DMS53 treated with DMSO at 0.1 percent for 48 hours (cell line): ENCODE data around the gene UPF1.

Experiments
- DNase-seq: peaks from one replicate; lab custom pipeline; 2025; ENCODE audit not compliant: unreplicated experiment; lab: John Stamatoyannopoulos, UW

Gene UPF1

DNA sequence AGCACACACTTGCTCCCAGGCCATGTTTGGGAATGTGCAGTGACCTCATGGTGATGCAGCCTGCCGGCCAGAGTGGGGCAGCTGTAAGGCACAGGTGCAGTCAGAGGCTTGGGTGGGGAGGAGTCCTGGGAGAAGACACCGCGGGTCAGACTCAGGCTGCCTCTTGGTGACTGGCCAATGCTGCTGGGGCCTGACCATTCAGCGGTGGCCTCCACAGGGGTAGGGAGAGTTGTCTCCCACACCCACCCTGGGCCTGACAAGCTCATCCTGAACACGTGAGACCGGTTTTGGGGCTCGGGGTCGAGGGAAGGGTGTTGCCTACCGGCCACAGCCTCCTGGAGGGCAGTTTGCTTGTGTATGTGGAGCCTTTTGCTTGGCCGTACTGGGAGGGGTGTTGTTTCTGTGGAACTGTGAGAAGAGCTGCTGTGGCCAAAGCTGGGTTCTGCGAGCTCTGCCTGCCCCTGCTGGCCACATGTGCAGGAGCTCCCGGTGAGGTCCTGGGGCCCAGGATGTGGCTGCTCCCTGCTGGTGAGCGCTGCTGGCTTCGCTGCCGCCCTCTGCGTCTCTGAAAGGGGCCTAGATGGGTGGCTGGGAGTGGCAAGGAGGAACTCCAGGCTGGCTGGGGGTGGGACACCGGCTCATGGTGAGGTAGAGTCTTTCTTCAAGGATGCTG is 22.1 kb downstream of the UPF1 start:
- DNase-seq: no peak

DNA sequence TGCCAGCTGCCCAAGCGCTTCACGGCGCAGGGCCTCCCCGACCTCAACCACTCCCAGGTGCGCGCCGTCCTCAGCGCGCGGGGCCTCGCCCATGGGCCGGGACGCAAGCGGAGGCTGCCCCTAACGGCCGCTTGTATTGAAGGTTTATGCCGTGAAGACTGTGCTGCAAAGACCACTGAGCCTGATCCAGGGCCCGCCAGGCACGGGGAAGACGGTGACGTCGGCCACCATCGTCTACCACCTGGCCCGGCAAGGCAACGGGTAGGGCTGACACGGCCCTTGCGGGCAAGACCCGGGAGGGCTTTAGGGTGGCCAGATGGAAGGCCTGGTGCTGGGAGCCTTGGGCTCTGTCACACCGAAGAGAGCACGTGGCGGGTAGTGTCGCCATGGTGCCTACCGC is 23.2 kb downstream of the UPF1 start:
- no peak for DNase-seq

DNA sequence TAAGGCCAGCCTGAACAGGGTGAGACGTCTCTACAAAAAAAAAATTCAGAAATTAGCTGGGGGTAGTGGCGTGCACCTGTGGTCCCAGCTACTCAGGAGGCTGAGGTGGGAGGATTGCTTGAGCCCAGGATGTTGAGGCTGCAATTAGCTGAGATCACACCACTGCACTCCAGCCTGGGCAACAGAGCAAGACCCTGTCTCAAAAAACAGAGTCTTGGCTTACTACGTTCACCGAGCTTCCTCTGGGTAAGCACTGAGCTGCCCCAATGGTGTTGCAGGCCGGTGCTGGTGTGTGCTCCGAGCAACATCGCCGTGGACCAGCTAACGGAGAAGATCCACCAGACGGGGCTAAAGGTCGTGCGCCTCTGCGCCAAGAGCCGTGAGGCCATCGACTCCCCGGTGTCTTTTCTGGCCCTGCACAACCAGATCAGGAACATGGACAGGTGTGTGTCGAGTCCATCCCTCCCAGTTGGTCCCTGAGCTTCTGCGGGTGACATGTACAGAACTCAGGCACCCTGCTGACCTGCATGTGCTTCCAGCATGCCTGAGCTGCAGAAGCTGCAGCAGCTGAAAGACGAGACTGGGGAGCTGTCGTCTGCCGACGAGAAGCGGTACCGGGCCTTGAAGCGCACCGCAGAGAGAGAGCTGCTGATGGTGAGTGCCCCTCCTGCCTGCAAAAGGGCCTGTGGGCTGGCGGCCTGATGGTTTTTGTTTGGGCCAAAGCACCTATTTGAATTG is 24.1 kb downstream of the UPF1 start:
- DNase-seq: no peak

DNA sequence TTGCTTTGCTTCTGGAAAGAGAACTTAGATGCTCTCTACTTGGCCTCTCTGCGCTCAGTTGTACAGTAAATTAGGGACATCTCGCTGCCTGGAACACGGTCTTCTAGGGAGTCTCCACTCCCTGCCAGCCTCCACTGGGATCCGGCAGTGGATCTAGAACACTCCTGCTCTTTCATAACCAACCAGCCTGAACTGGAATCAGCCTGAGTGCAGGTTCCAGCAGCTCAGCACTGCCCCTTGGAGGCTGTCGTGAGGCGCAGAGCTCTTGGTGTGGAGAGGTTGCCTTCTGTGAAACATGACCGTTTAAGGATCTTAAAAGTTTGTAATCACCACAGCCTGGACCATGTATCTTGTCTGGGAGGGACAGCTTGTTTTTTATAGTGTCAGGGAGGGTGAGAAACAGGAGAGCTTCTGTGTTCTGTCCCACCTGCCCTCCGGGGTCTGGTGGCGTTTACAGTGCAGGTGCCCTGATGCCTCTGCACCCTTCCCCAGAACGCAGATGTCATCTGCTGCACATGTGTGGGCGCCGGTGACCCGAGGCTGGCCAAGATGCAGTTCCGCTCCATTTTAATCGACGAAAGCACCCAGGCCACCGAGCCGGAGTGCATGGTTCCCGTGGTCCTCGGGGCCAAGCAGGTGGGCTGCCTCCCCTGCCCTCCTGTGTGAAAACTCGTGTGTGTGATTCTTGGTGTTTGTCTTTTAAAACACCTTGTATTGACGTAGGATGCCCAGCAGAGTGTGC is 24.8 kb downstream of the UPF1 start:
- DNase-seq: no peak

DNA sequence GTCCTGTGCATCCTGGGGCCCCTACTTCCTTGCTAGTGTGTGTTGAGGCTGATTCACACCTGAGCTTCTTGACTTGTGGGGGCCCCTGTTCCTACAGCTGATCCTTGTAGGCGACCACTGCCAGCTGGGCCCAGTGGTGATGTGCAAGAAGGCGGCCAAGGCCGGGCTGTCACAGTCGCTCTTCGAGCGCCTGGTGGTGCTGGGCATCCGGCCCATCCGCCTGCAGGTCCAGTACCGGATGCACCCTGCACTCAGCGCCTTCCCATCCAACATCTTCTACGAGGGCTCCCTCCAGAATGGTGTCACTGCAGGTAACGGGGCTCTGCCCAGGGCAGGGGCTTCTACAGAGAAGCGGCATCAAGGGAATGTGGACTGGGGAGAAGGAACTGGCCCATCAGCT is 25.5 kb downstream of the UPF1 start:
- no peak for DNase-seq

DNA sequence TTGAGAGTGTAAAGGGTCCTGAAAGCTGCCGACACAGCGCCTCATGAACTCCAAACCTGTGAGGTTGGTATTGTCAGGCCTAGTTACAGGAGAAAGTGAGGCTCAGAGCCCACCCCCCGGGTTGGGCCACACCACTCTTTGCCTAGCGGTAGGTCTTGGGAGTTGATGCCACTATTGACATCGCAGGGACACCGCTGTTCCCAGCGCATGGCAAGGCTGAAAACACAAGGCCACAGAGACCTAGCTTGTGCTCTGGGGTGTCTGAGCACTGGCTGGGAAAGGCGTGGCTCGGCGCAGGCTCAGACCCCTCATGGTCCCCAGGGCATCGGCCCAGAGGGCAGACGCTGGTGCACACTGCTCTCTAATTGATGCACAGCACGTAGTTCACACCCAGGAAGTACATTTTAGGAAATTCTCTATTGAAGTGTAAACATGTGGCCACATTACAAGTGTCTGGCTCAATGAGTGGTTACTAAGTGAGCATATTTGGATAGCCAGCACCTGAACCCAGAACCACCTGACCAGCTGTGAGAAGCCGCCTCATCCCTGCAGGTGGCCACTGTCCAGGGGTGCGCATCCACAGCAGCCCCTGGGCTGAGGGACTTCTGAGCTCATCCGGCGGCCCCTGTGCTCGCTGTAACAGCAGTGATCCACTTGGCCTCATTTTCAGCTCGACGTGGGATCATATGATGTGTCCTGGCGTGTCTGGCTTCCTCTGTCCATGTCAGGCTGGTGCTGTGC is 27.3 kb downstream of the UPF1 start:
- no peak for DNase-seq

DNA sequence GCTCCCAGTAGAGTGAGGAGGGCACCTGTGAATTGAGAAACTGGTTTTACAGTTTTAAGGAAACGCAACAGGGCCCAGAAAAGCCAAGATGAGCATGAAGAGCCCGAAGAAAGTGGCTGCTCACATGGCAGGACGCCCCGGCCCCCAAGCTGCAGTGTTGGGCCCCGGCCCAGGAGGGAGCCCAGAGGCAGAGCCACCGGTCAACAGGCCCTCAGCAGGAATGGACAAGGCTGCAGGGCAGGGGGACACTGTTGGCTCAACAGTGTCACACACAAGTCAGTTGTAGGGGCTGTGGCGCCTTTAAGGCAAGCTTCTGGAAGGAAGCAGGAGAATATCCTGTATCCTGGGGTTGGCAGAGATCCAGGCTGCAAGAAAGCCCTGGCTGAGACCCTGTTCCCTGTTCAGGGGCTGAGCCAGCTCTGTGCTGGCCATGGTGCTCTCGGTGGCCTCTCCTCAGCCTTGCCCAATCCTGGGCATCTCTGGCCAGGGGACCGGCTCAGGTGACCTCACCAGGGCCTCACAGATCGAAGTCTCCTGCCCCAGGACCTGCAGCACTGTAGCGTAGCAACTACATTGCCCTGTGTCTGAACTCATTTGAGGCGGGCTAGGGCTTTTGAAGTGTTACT is 28.0 kb downstream of the UPF1 start:
- no peak for DNase-seq

DNA sequence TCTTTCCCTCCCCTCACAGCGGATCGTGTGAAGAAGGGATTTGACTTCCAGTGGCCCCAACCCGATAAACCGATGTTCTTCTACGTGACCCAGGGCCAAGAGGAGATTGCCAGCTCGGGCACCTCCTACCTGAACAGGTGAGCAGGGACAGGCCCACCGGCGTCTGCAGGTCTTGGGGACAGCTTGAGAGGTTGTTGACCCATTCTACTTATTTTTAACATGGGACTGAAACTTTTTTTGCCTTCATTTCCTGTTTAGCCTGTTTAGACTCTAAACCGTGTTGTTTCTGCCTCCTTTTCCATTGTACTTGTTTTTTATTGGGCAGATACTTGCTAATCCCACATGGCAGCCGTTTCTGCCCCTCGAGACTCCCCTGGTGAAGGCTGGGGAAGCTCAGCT is 28.5 kb downstream of the UPF1 start:
- DNase-seq: no peak

DNA sequence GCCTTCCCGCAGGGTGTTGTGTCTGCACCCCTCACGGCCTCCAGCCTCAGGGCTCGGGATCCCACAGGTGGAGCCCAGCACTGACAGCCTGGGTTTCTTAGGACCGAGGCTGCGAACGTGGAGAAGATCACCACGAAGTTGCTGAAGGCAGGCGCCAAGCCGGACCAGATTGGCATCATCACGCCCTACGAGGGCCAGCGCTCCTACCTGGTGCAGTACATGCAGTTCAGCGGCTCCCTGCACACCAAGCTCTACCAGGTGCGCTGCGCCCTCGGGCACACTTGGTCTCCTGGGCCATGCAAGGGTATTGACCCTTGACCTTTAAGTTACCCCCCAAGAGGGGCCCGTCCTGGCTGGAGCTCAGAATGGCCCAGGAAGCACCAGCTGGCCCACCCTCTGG is 29.0 kb downstream of the UPF1 start:
- DNase-seq: no peak

DNA sequence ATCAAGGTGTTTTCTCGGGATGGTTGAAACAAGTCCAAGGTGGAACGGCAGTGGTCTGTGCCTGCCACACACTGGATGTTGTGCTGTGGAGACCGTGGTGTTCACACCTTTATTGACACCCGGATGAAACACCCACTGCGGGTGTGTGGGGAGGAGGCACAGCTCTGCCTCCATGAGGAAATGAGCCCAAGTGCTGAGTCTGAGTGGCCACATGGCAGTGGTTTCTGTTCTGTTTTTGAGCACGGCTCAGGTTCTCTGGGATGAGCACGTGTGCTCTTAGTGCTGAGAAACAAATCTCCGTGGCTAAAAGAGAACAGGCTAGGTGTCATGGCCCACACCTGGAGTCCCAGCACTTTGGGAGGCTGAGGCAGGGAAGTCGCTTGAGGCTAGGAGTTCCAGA is 29.5 kb downstream of the UPF1 start:
- DNase-seq: no peak

DNA sequence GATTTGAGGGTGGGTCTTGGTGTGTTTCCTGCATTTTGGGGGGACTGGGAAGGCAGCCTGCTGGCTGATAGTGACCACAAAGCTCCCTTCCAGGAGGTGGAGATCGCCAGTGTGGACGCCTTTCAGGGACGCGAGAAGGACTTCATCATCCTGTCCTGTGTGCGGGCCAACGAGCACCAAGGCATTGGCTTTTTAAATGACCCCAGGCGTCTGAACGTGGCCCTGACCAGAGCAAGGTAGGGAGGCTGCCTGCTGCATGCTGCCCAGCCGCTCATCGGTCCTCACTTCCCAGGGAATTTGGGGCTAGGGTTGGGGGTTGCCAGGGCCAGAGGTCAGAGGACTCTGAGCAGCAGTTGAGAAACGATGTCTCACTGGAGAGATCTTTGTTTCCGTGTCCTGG is 30.2 kb downstream of the UPF1 start:
- no peak for DNase-seq

DNA sequence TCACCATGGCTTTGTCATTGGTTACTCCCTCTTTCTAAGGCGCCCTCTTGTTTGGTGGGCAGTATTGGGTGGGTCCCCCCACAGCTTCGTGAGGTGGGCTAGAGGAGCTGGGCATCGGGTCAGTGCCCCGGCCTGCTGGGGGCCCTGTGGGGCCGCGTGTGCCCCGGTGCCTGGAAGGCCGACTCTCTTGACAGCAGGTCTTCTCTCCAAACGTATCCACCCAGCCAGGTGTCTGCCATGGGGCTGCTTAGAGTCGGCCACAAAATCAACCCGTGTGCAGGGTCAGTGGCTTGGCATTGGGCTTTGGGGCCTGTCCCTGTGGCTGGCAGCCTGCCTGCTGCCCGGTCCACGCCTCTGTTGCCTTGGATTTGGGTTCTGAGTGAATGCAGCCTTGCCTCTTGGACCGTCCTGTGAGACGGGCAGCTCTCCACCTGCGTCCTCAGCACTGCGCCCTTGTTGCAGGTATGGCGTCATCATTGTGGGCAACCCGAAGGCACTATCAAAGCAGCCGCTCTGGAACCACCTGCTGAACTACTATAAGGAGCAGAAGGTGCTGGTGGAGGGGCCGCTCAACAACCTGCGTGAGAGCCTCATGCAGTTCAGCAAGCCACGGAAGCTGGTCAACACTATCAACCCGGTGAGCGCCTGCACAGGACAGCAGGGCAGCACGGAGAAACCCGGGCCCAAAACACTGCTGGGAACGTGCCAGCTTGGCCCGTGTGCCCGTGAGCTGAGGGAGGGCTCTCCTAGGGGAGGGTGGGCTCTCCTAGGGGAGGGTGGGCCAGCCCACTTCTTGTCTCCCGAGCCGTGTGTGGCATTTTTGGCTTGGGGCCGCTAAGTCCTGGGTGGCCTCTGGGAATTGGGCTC is 31.4 kb downstream of the UPF1 start:
- no peak for DNase-seq

DNA sequence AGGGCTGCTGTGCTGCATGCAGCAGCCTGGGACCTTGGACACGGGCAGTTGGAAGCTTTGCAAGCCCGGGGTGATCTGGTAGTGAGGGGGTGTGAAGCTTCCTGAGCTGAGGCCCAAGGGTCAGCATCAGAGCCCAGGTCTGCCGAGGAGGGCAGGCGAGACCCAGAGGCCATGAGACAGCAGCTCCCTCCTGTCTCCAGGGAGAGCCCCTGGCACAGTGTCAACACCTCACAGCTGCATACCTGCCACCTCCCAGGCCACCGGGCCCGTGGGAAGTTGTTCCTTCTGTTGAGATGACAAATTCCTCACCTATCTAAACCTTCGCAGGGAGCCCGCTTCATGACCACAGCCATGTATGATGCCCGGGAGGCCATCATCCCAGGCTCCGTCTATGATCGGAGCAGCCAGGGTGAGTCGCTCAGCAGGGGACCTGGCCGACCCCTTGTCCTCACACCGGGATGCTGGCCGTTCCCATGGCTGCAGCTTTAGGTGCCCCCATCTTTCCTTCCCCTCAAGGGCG is 32.1 kb downstream of the UPF1 start:
- DNase-seq: no peak

DNA sequence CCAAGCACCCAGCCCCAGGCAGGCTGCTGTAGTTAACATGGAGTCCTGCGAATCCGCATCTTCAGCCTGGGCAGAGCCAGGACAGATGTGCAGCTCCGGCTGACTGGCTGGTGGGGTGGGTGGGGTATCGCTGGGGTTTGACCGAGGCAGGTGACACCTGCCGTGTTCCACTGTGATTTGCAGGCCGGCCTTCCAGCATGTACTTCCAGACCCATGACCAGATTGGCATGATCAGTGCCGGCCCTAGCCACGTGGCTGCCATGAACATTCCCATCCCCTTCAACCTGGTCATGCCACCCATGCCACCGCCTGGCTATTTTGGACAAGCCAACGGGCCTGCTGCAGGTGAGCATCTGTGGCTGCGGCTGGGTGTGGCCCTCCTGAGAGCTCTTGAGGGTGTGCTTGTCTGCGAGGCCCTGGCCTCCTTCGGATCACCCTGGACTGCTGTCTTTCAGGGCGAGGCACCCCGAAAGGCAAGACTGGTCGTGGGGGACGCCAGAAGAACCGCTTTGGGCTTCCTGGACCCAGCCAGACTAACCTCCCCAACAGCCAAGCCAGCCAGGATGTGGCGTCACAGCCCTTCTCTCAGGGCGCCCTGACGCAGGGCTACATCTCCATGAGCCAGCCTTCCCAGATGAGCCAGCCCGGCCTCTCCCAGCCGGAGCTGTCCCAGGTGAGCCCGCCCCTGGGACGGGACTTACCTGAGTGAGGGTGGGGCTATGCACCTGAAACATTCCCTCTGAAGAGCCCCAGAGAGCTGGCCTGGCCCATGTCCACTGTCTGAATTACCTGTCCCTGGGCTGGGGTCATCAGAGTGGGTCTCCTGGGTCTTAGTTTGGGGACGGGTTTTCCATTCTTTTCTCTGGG is 33.6 kb downstream of the UPF1 start:
- DNase-seq: no peak

DNA sequence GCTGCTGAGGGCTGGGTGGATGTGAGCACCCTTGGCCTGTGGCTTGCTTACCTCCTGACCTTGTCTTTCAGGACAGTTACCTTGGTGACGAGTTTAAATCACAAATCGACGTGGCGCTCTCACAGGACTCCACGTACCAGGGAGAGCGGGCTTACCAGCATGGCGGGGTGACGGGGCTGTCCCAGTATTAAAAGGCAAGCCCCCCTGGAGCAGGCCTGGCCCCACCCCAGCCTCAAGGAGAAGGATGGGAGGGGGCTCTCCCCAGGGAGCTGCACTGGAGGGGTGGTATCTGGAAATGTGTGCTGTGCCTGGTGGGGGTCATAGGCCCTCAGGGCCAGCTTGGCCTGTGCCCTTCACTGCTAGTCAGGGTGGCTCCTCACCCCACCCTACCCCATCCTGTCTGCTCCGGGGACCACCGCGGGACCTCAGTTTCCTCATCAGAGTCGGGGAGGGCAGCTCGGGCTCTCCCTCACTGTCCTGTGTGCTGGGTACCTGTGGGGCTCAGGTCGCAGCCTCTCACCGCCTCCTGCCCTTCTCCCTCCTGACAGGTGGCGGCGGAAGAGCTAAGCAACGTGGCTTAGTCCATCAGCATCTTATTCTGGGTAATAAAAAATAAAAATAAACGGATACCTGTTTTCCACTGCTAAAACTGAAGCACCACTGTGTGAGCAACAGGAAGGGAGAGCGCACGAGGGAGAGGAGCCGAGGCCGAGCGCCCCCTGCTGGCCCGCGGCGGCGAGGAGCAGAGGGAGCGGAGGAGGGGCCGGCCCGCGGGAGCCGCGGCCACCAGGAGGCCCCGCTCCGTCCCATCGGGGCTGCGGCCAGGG is 34.4 kb downstream of the UPF1 start:
- DNase-seq: no peak

DNA sequence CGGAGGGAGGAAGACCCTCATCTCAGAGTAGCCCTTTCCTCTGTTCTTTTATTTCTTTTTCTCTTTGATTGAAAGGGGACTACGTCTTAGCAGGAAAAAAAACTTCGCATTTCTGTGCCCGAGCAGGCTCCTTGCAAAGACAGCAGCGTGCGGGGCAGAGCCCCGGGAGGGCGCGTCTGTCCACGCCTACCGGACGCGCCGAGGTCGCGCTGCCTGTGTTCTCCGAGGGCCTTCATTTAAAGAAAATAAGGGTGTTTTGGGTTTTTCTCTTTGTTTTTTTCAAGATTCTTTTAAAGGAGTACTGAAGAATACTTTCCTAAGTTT is 35.0 kb downstream of the UPF1 start:
- DNase-seq: no peak

DNA sequence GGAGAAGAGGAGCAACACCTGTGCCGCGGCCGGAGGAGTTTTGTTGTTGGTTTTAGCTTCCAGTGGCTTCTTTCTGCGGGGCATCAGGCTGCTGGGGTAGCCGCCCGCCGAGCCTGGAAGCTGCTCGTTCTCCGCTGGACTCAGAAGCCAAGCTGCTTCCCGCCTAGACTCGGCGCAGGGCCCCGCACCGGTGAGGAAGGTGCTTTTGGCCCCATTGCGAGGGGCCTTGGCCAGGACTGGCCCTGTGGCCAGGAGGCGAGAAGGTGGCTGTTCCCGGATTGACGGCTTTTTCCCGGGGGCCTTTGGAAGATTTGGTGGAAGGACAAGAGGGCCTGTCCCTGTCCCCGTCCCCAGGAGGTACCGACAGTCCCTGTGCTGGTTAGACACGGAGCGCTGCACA is 35.4 kb downstream of the UPF1 start:
- no peak for DNase-seq

DNA sequence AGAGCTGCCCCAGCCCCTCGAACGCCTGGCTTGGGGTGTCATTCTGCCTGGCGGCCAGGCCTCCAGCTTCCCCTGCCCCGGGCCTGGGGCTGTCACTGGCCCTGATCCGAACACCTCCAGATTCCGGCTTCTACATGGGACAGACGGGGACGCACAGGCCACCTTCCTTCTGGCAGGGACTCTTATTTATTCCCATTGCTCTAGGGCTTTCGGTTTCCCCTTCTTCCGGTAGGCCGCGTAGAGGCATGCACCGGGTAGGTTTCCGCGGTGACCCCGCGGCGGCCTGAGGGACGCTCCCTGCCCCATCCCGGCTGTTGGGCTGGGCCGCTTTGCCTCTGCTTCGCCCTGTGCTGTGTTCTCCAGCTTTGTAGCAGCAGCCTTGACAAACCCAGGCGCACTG is 36.0 kb downstream of the UPF1 start:
- DNase-seq: no peak
